UCSD-AML1 (cell line): ENCODE data around the gene LAMP2.
A peak's percentile ranks its signal among the peaks of the same experiment; 100 is the strongest.
"Not testable (repeated sequence)": the region's sequence is repeated elsewhere in the genome, so short reads cannot be mapped to it uniquely, and the experiment has no call there.

Experiments used
- DNase-seq: peaks from one replicate; lab custom pipeline; 2025; ENCODE audit not compliant: unreplicated experiment; lab: John Stamatoyannopoulos, UW

LAMP2 gene

GRCh38 chrX:120468825-120469525 is at the start of gene LAMP2:
Gene LAMP2 (minus strand): TSS chrX:120469296. CDS start chrX:120469169, 127 bp downstream.
- peak; percentile 82 for DNase-seq

- no peak for DNase-seq
Measured at GRCh38 chrX:120517936-120518335, 48.8 kb upstream of the LAMP2 start.

- no peak for DNase-seq
Measured at GRCh38 chrX:120514236-120514635, 45.1 kb upstream of the LAMP2 start.

GRCh38 chrX:120512627-120513026 is 43.5 kb upstream of the LAMP2 start:
- no peak for DNase-seq

- no peak for DNase-seq
Measured at GRCh38 chrX:120512222-120512621, 43.1 kb upstream of the LAMP2 start.

GRCh38 chrX:120504569-120504968 is 35.5 kb upstream of the LAMP2 start:
- DNase-seq: no peak

GRCh38 chrX:120499301-120500072 is 30.4 kb upstream of the LAMP2 start:
- no peak for DNase-seq

- not testable (repeated sequence) for DNase-seq
Measured at GRCh38 chrX:120490119-120490518, 21.0 kb upstream of the LAMP2 start.

- DNase-seq: no peak
Measured at GRCh38 chrX:120486786-120487185, 17.7 kb upstream of the LAMP2 start.

- DNase-seq: peak; percentile 77
Measured at GRCh38 chrX:120485638-120486520, 16.8 kb upstream of the LAMP2 start.

- DNase-seq: peak; percentile 11
Measured at GRCh38 chrX:120485315-120485637, 16.2 kb upstream of the LAMP2 start.

- DNase-seq: no peak
Measured at GRCh38 chrX:120477453-120477852, 8.4 kb upstream of the LAMP2 start.

GRCh38 chrX:120476714-120477113 is 7.6 kb upstream of the LAMP2 start:
- no peak for DNase-seq

- DNase-seq: not testable (repeated sequence)
Measured at GRCh38 chrX:120475447-120475846, 6.4 kb upstream of the LAMP2 start.

GRCh38 chrX:120474085-120474484 is 5.0 kb upstream of the LAMP2 start:
- no peak for DNase-seq

- DNase-seq: not testable (repeated sequence)
Measured at GRCh38 chrX:120469657-120470056, 561 bp upstream of the LAMP2 start.

- no peak for DNase-seq
Measured at GRCh38 chrX:120468479-120468824, 644 bp downstream of the LAMP2 start.

- no peak for DNase-seq
Measured at GRCh38 chrX:120468071-120468470, 1.0 kb downstream of the LAMP2 start.

- DNase-seq: no peak
Measured at GRCh38 chrX:120464411-120464810, 4.7 kb downstream of the LAMP2 start.

GRCh38 chrX:120463241-120463640 is 5.9 kb downstream of the LAMP2 start:
- no peak for DNase-seq

- DNase-seq: no peak
Measured at GRCh38 chrX:120462370-120462769, 6.7 kb downstream of the LAMP2 start.

GRCh38 chrX:120459309-120459708 is 9.8 kb downstream of the LAMP2 start:
- DNase-seq: no peak
